Lung (tissue), 12 donors: ENCODE measurements around the gene CCDC59. TPM values are rescaled to one million over a fixed set of nuclear protein-coding genes. Genes with fewer than 3 reads are reported as not detected.

Experiments
- ATAC-seq: fragments of 200-7000 bp; cut with Tn5 transposase; one replicate; pipeline ENCODE4 v1.9.1; 2020; ENCODE audit warnings: moderate number of reproducible peaks; ENCODE audit not compliant: insufficient read depth, low FRiP score
- DNase-seq, 3 donors: peaks; one replicate each; pipeline ENCODE4 v3.0.0-alpha.2; 2013 to 2017
- H3K27ac ChIP-seq, 2 donors: one replicate each; pipeline ENCODE4 v1.5.1; 2013; ENCODE audit warnings: mild to moderate bottlenecking in 2 of 2, moderate library complexity in 2 of 2, control low read depth in 1 of 2, inconsistent platforms in 1 of 2, low read depth in 1 of 2, low read length in 1 of 2
- H3K27me3 ChIP-seq, 3 donors: one replicate each; pipeline ENCODE4 v1.5.1; 2013; ENCODE audit warnings: low read length in 2 of 3; ENCODE audit not compliant: control insufficient read depth in 3 of 3, insufficient read depth in 3 of 3
- H3K36me3 ChIP-seq, 4 donors: one replicate each; pipeline ENCODE4 v1.5.1; 2013; ENCODE audit warnings: low read length in 4 of 4, mild to moderate bottlenecking in 1 of 4, moderate library complexity in 1 of 4; ENCODE audit not compliant: control insufficient read depth in 4 of 4, insufficient read depth in 4 of 4
- H3K4me1 ChIP-seq, 5 donors: one replicate each; pipeline ENCODE4 v1.5.1; 2013; ENCODE audit warnings: low read length in 5 of 5, mild to moderate bottlenecking in 2 of 5, moderate library complexity in 1 of 5; ENCODE audit not compliant: control insufficient read depth in 5 of 5, insufficient read depth in 5 of 5
- H3K4me3 ChIP-seq: one replicate; pipeline ENCODE4 v1.5.1; 2013; ENCODE audit warnings: mild to moderate bottlenecking, control low read depth, moderate library complexity
- H3K9ac ChIP-seq, 2 donors: one replicate each; pipeline ENCODE4 v1.5.1; 2013; ENCODE audit warnings: low read length in 2 of 2, control low read depth in 1 of 2; ENCODE audit not compliant: insufficient read depth in 1 of 2
- H3K9me3 ChIP-seq, 4 donors: one replicate each; pipeline ENCODE4 v1.5.1; 2013; ENCODE audit warnings: low read length in 3 of 4, mild to moderate bottlenecking in 1 of 4, moderate library complexity in 1 of 4; ENCODE audit not compliant: control insufficient read depth in 4 of 4, insufficient read depth in 3 of 4
- CTCF ChIP-seq: IDR thresholded peaks from 2 replicates; pipeline ENCODE4 v1.5.1; 2012; ENCODE audit warnings: mild to moderate bottlenecking; ENCODE audit errors: control extremely low read depth, extremely low read depth
- WGBS, 2 donors: extraction: QIAGEN DNeasy Blood & Tissue Kit; methylation state at CpG; one replicate each; pipeline ENCODE4 v1.1.7; 2013; 5-methylcytosine and 5-hydroxymethylcytosine counted together
- polyA plus RNA-seq, 2 donors: library from polyadenylated mRNA; stranded (reverse); fragments of 200-250 nt; gene quantifications; one replicate each; pipeline ENCODE4 v1.2.1, GENCODE V29; 2013
- total RNA-seq, 2 donors: library from RNA; depleted of rRNA in 1 of 2; stranded (reverse); fragments of >200 nt in 1 of 2; gene quantifications; one replicate each; pipeline ENCODE4 v1.2.1, GENCODE V29; 2014 to 2021
- donor health status: control.
- donor health status: control.
- donor health status: Bipolar disorder and iron deficiency.
- donor health status: healthy.
- donor health status: DM: yes; HTN: yes; CAD: no.

The CCDC59 gene
- total and polyA plus RNA-seq, 4 donors, result 28.6 to 60.6 (median 40.6) TPM

DNA sequence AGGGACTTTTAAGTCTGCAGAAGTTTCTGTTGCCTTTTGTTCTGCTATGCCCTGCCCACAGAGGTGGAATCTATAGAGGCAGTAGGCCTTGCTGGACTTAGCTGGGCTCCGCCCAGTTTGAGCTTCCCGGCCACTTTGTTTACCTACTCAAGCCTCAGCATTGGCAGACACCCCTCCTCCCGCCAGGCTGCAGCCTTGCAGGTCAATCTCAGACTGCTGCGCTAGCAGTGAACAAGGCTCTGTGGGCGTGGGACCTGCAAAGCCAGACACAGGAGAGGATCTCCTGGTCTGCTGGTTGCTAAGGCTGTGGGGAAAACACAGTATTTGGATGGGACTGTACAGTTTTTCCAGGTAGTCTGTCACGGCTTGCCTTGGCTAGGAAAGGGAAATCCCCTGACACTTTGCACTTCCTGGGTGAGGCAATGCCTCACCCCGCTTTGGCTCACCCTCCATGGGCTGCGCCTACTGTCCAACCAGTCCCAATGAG, 43.7 kb downstream of the CCDC59 start:
- DNase-seq (peak in 1 of 3 donors; percentile 6), ATAC-seq (no peak)
- whole genome bisulfite sequencing, 2 donors, result 42 to 49% methylated on average over 8 of the region's 8 CpGs

More for the DNA sequence above, 43.7 kb downstream of the CCDC59 start:
- TF ChIP-seq CTCF, result no peak
- no peak overlapping the region for H3K9ac ChIP-seq
- H3K4me1 ChIP-seq, result no peaks in the 10 kb centered on the region
- no peaks in the 10 kb centered on the region for H3K9me3 ChIP-seq
- H3K4me3 ChIP-seq, result no peak overlapping the region
- H3K27me3 ChIP-seq, result no peaks in the 10 kb centered on the region
- no peaks in the 10 kb centered on the region for H3K36me3 ChIP-seq
- no peak overlapping the region for H3K27ac ChIP-seq

Other genes with a start within 250 kb of the CCDC59 start
- 10 to 100 TPM; 10.5 to 25.1 TPM for gene METTL25, start 142 bp upstream of the CCDC59 start, total RNA-seq
- gene METTL25, start 142 bp upstream of the CCDC59 start, polyA plus RNA-seq, result 1 to 10 TPM; 2.6 to 6.7 TPM